ENCODE measurements around the gene HNF1B.

DNA sequence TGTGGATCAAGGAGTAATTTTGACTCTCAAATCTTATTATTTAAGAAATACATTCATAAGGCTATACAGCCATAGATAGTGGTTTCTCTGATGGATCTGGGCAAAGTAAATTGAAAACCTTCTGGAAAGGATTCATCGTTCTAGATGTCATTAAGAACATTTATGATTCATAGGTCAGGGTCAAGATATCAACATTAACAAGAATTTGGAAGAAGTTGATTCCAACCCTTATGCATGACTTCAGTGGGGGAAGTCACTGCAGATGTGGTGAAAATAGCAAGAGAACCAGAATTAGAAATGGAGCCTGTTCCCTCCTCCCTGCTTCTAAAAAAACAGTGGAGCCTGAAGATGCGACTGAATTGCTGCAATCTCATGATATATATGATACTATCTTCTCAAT lies 36.6 kb upstream of the HNF1B start:
- TF ChIP-seq, protein P1, sequence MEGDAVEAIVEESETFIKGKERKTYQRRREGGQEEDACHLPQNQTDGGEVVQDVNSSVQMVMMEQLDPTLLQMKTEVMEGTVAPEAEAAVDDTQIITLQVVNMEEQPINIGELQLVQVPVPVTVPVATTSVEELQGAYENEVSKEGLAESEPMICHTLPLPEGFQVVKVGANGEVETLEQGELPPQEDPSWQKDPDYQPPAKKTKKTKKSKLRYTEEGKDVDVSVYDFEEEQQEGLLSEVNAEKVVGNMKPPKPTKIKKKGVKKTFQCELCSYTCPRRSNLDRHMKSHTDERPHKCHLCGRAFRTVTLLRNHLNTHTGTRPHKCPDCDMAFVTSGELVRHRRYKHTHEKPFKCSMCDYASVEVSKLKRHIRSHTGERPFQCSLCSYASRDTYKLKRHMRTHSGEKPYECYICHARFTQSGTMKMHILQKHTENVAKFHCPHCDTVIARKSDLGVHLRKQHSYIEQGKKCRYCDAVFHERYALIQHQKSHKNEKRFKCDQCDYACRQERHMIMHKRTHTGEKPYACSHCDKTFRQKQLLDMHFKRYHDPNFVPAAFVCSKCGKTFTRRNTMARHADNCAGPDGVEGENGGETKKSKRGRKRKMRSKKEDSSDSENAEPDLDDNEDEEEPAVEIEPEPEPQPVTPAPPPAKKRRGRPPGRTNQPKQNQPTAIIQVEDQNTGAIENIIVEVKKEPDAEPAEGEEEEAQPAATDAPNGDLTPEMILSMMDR (IDR thresholded peaks at IDR 0.05), result no peak
- TF ChIP-seq SIN3A (IDR thresholded peaks at IDR 0.05; ENCODE audit: borderline replicate concordance, low read depth, low read length) (no peak), NRF1 (IDR thresholded peaks at IDR 0.05; ENCODE audit: low read depth, low read length) (no peak), EZH2phosphoT487 (IDR thresholded peaks at IDR 0.05; ENCODE audit: borderline replicate concordance, low read depth) (no peak), EP300 (IDR thresholded peaks at IDR 0.05; ENCODE audit: borderline replicate concordance in 1 of 2, low read depth in 1 of 2, low read length in 1 of 2) (no peak)
- TF ChIP-seq, protein P2, sequence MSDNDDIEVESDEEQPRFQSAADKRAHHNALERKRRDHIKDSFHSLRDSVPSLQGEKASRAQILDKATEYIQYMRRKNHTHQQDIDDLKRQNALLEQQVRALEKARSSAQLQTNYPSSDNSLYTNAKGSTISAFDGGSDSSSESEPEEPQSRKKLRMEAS (IDR thresholded peaks at IDR 0.05; ENCODE audit: low read depth), result no peak
- TF ChIP-seq, protein P3, sequence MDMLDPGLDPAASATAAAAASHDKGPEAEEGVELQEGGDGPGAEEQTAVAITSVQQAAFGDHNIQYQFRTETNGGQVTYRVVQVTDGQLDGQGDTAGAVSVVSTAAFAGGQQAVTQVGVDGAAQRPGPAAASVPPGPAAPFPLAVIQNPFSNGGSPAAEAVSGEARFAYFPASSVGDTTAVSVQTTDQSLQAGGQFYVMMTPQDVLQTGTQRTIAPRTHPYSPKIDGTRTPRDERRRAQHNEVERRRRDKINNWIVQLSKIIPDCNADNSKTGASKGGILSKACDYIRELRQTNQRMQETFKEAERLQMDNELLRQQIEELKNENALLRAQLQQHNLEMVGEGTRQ (IDR thresholded peaks at IDR 0.05; ENCODE audit: borderline replicate concordance, low read depth, low read length), result no peak

Data from SK-N-SH (cell line).